A673 (cell line): ENCODE results near the gene DMC1. TPM values are rescaled to one million over a fixed set of nuclear protein-coding genes. Genes with fewer than 3 reads are reported as not detected.

Experiments
- BruUV-seq: library from RNA; stranded (reverse); fragments of 400-500 nt; replicated peaks from 2 replicates; lab custom pipeline; 2021; lab: Mats Ljungman, UMichigan
- CTCF ChIA-PET: fragments of 300-600 bp; sonication (Branson Sonifier 250); formaldehyde crosslinking; loops from one replicate; lab custom pipeline; 2022; ENCODE audit warnings: antibody characterized with exemption; lab: Charles Lee
- POLR2A ChIA-PET: fragments of 300-600 bp; sonication (Branson Sonifier 250); formaldehyde crosslinking; loops from one replicate; lab custom pipeline; 2022; ENCODE audit warnings: antibody characterized with exemption; ENCODE audit not compliant: low non-redundant PET; lab: Charles Lee
- DNase-seq: peaks from one replicate; pipeline ENCODE4 v3.0.0-alpha.2; 2015; ENCODE audit warnings: low spot score
- H3K27ac ChIP-seq: fragments of 200-600 bp; sonication (generic); 2 replicates; pipeline ENCODE4 v1.5.1; 2016; ENCODE audit warnings: mixed run types, low read depth, mild to moderate bottlenecking, mixed read lengths, antibody characterized with exemption, low read length; ENCODE audit not compliant: poor library complexity, severe bottlenecking
- H3K27me3 ChIP-seq: fragments of 200-600 bp; sonication (generic); replicated peaks from 2 replicates; pipeline ENCODE4 v1.6.1; 2017; ENCODE audit warnings: mixed run types, low read depth, mild to moderate bottlenecking, mixed read lengths, antibody characterized with exemption, low read length; ENCODE audit not compliant: insufficient read depth, poor library complexity
- H3K36me3 ChIP-seq: fragments of 200-600 bp; sonication (generic); 2 replicates; pipeline ENCODE4 v1.6.1; 2016; ENCODE audit warnings: mixed run types, mild to moderate bottlenecking, mixed read lengths, antibody characterized with exemption, low read length; ENCODE audit not compliant: insufficient read depth, poor library complexity, severe bottlenecking
- H3K4me1 ChIP-seq: fragments of 200-600 bp; sonication (generic); 2 replicates; pipeline ENCODE4 v1.6.1; 2017; ENCODE audit warnings: mixed run types, mild to moderate bottlenecking, mixed read lengths, antibody characterized with exemption, low read length; ENCODE audit not compliant: insufficient read depth, poor library complexity, severe bottlenecking
- H3K4me3 ChIP-seq: fragments of 200-600 bp; sonication (generic); 2 replicates; pipeline ENCODE4 v1.5.1; 2016; ENCODE audit warnings: low read depth, mixed run types, mild to moderate bottlenecking, mixed read lengths, low read length; ENCODE audit not compliant: poor library complexity, severe bottlenecking
- H3K9me3 ChIP-seq: fragments of 200-600 bp; sonication (generic); 2 replicates; pipeline ENCODE4 v1.6.1; 2016; ENCODE audit warnings: mixed run types, low read depth, mild to moderate bottlenecking, mixed read lengths, antibody characterized with exemption, low read length; ENCODE audit not compliant: poor library complexity, severe bottlenecking
- CTCF ChIP-seq: fragments of 300-800, 200-600 bp; sonication (generic); conservative IDR thresholded peaks from 2 replicates; pipeline ENCODE4 v1.5.1; 2017; ENCODE audit warnings: low read depth, mild to moderate bottlenecking, antibody characterized with exemption, low read length, moderate library complexity, mixed read lengths
- EZH2 ChIP-seq: fragments of 200-600 bp; sonication (generic); IDR thresholded peaks from 2 replicates; pipeline ENCODE4 v1.6.1; 2017; ENCODE audit warnings: borderline replicate concordance, low read depth, mild to moderate bottlenecking, mixed read lengths, antibody characterized with exemption, low read length; ENCODE audit not compliant: poor library complexity, severe bottlenecking
- intact Hi-C: fragments of 100-400 bp; cut with micrococcal nuclease; formaldehyde crosslinking; loops from one replicate; pipeline ENCODE4 v1.10.0; 2022; ENCODE audit not compliant: unreplicated experiment
- total RNA-seq: library from RNA; stranded (reverse); gene quantifications from 2 replicates; pipeline ENCODE4 v1.2.3, GENCODE V29; 2021

Gene DMC1
- total RNA-seq, 1 experiment from 2014 or later, result 2.3 TPM

- intact Hi-C loops, result no loop called here
- ChIA-PET CTCF (no interaction called here), POLR2A (no interaction called here)
- Histone ChIP-seq H3K9me3 (no peaks in the 10 kb centered on the region), H3K36me3 (peaks cover 67% of the 10 kb centered on the region), H3K27me3 (no peaks in the 10 kb centered on the region), H3K4me3 (no peak overlapping the region), H3K4me1 (peaks cover 7% of the 10 kb centered on the region), H3K27ac (no peak overlapping the region)
- TF ChIP-seq EZH2 (no peak), CTCF (no peak)
- no peak for DNase-seq
- no TSS peak for BruUV-seq
Observed at GRCh38 chr22:38482662-38483308, 87.2 kb downstream of the DMC1 start.

GRCh38 chr22:38481871-38482332 is 88.1 kb downstream of the DMC1 start:
- DNase-seq, result no peak
- Histone ChIP-seq H3K9me3 (no peaks in the 10 kb centered on the region), H3K36me3 (peaks cover 59% of the 10 kb centered on the region), H3K27ac (no peak overlapping the region), H3K4me3 (no peak overlapping the region), H3K4me1 (peaks cover 7% of the 10 kb centered on the region), H3K27me3 (no peaks in the 10 kb centered on the region)
- no peak for TF ChIP-seq EZH2
- TF ChIP-seq CTCF, result no peak
- CTCF ChIA-PET, result no interaction called here
- POLR2A ChIA-PET, result no interaction called here
- intact Hi-C loops, result no loop called here
- no TSS peak for BruUV-seq

GRCh38 chr22:38481162-38481870 is 88.7 kb downstream of the DMC1 start:
- Histone ChIP-seq H3K9me3 (no peaks in the 10 kb centered on the region), H3K36me3 (peaks cover 53% of the 10 kb centered on the region), H3K4me3 (no peak overlapping the region), H3K4me1 (peaks cover 7% of the 10 kb centered on the region), H3K27me3 (no peaks in the 10 kb centered on the region), H3K27ac (no peak overlapping the region)
- intact Hi-C loops, result no loop called here
- no peak for DNase-seq
- TF ChIP-seq EZH2, result no peak
- no peak for TF ChIP-seq CTCF
- POLR2A ChIA-PET, result no interaction called here
- no TSS peak for BruUV-seq
- CTCF ChIA-PET, result no interaction called here
